SKM-1 (cell line): ENCODE data around the gene TNS3.
"Not testable (repeated sequence)": the region's sequence is repeated elsewhere in the genome, so short reads cannot be mapped to it uniquely, and the experiment has no call there.

Experiments used
- DNase-seq: peaks from one replicate; lab custom pipeline; 2025; ENCODE audit not compliant: unreplicated experiment; lab: John Stamatoyannopoulos, UW

TNS3 gene

DNA sequence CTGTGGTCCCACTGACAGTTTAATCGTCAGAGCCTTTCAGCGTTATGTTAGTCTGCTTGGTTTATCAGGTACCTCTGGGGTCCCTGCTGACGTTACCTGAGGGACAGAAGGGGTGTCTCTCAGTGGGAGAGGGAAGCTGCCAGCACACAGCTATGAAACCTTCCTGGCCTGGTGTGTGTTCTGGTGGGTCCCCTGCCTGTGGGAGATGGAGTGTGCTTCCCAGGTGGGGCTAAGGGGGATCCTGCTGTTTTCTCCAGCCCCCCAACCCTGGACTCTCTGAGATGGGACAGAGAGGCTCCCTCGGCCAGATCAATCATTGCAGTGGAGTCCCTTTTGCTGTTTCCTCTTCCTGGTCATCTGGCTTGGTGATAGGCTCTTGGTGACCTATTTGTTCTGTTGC is 308.8 kb downstream of the TNS3 start:
- DNase-seq, result no peak

DNA sequence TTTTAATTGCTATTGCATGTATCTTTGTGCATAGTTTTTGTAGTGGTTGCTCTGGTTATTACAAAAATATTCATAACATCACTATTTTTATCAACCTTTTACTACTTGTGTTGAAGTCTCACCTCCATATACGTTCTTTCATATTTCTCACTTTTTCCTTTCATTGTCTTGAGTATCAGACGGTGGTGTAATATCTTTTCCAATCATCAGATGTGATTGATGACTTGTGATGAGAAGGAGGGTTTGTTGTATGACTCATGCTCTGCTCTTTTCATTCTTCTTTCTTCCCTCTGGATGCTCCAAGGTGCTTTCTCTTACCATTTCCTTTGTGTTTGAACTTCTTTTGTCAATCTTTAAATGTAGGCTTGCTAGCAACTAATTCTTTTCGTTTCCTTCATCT is 310.2 kb downstream of the TNS3 start:
- DNase-seq, result no peak

DNA sequence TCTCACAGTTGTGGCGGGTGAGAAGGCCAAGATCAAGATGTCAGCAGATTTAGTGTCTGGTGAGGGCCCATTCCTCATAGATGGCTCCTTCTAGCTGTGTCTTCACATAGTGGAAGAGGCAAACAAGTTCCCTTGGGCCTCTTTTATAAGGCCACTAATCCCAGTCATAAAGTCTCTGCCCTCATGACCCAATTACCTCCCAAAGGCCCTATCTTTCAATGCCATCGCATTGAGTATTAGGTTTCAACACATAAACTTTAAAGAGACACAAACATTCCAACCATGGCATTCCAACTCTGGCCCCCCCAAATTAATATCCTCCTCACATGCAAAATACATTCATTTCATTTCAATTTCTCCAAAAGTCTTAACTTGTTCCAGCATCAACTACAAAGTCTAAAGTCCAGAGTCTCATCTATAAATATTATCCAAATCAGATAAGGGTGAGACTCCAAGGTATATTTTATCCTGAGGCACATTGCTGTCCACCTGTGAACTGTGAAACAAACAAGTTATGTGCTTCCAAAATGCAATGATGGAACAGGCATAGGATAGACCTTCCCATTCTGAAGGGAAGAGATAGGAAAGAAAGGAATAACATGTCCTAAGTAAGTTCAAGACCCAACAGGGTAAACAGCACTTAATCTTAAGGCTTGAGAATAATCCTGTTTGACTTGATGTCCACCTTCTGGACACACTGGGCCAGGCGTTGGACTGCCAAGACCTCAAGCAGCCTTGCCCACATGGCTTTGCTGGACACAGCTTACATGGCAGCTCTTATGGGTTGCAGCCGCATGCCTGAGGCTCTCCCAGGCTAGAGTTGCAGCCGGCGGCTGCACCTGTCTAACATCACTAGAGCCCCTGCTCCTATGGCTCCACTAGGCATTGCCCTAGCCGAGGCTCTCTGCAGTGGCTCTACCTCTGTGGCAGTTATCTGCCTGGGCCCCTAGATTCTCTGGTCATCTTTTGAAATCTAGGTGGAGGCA is 312.8 kb downstream of the TNS3 start:
- DNase-seq, result no peak

DNA sequence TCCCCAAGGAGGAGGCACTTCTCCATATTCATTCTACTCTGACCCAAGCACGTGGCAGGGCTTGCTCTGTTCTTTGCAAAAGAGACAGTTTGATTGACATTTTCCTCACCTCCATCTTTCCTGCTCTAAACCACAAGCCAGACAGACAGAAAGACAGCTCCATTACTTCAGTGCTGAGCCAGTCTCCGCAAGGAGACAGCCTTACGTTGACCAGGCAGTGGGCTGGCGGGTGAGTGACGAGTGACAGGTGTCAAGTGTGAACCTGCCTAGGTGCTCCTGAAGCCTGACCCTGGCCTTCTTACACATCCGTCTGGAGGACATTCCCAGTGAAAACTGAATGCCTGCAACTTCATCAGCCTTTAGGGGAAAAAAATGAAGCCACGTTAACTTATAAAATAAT is 314.6 kb downstream of the TNS3 start:
- no peak for DNase-seq

DNA sequence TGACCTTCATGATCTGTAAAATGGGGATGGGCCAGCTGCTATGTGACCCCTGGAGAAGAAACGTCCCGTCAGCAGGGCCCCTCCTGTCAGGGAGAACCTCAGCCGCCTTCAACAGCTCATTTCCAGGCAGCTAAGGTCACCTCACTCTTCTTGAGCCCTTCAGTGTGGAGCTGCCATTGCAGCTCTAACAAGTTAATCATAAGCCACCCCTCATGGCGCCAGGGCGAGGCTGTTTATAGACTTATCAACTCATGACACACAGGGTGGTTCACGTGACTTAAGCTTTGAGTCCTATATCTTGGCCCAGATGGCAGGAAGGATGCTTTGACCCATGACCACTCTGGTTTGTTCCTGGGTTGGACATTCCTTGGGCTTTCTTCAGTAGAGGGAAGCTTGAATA is 315.1 kb downstream of the TNS3 start:
- no peak for DNase-seq

DNA sequence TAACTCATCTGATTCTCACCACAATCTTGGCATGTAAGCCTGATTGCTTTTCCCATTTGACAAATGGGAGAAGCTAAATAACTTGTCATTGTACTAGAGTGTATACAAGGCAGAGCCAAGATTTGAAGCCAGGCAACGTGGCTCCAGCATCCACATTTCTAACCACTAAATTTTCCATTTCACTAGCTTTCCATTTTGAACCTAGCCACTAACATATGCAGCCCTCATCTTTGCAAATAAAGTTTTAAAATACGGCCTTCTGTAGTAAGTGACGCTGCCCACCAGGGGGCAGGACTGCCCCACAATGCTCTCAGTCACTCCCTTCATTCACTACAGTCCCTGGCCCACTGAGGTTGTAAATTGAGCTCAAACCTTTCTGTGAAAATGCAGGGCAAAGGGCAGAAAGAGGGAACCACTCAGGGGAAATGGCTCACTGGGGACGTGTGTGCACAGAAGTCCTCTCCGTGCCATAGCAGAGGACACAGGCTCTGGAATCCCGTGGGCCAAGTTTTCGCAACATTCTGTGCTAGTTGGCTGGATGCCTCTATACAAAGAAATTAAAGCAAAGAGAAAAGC is 315.7 kb downstream of the TNS3 start:
- peak; percentile 58 for DNase-seq

DNA sequence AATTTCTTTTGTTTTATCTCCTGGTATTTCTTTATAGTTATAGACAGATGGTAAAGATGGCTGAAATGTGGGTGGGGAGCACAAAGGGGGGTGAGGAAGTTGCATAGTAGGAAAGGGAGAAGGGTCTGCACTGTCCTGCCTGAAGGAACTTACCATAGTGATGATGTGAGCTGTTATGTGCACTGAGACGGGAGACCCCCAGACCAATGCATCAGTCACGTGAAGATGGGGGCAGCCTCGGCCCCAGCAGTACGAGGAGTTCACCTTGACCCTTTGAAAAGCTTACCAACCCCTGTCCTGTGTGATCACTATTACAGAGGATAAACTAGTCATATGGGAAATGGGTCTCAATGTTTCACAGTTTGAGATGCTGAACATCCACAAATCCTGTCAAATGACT is 316.3 kb downstream of the TNS3 start:
- DNase-seq, result no peak

DNA sequence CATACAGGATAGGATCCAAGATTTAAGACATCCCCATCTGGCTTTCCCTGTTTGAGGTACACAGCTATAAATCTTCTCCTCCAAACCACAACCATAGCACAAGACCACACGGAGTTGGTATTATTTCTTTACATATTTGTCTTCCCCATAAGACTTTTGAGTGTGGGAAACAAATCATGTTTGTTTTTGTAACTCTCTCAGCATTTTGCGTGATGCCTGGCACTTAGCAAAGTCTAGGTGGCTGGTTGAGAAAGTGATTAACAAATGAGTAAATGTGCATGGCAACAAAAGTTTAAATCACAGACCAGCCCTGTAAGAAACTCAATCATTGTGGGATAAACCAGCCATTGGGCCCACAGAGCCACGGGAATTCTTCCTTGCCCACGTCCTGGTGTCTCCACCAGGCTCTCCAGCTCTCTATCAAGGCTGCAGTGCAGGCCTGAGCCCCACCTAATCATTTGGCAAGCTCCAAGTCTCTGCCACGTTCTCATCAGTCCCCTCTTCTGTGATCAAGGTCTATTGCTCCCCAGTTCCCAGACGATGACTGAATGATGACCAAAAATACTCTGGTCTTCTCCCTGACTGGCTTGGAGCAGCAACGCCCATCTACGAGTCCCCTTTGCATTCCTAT is 317.8 kb downstream of the TNS3 start:
- DNase-seq, result no peak

DNA sequence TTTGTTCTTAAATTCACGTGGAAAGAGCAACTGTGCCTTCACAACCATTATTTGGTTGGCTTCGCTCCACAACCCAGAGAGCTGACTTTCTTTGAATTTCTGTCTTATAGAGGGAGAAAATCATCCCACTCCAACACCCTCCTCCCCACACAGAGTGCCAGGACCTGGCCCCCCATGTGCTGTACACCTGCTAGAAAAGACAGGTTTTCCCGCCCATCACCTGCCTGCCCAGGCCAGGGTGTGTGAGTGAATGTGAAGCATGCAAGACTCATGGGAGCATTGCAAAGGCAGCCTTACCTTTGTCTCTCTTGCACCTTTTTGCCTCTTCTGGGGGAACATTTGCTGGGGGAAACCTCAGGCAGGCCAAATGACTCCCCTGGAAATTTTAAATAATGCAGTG is 319.0 kb downstream of the TNS3 start:
- no peak for DNase-seq

DNA sequence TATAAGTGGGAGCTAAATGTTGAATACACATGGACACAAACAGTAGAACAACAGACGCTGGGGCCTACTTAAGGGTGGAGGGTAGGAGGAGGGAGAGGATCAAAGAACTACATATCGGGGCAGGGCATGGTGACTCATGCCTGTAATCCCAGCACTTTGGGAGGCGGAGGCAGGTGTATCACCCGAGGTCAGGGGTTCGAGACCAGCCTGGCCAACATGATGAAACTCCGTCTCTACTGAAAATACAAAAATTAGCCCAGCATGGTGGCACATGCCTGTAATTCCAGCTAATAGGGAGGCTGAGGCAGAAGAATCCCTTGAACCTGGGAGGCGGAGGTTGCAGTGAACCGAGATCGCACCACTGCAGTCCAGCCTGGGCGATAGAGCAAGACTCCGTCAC is 319.8 kb downstream of the TNS3 start:
- DNase-seq, result not testable (repeated sequence)

DNA sequence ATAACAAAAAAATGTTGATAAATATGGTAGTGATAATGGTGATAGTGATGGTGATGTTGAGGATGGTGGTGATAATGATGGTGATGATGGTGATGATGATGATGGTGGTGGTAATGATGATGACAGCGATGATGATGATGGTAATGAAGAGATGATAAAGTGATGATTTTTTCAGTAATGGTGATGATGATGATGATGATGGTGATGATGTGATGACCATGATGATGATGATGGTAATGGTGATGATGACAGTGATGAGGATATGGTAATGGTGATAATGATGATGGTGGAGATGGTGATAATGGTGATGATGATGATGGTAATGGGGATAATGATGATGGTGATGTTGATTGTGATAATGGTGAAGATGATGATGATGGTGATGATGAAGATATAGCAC is 321.6 kb downstream of the TNS3 start:
- DNase-seq, result no peak

DNA sequence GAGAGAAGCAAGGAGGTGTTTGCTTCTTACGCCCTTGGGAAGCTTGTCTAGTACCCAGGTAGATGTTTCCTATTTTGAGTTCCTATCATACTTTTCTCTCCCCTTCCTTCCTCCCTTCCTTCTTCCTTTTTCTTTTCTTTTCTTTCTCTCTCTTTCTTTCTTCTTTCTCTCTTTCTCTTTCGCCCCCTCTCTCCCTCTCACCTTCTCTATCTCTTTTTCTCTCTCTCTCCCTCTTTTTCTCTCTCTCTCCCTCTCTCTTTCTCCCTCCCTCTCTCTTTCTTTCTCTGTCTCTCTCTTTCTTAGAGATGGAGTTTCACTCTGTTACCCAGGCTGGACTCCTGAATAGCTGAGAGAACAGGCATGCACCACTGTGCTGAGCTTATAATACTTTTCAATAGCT is 322.2 kb downstream of the TNS3 start:
- no peak for DNase-seq

DNA sequence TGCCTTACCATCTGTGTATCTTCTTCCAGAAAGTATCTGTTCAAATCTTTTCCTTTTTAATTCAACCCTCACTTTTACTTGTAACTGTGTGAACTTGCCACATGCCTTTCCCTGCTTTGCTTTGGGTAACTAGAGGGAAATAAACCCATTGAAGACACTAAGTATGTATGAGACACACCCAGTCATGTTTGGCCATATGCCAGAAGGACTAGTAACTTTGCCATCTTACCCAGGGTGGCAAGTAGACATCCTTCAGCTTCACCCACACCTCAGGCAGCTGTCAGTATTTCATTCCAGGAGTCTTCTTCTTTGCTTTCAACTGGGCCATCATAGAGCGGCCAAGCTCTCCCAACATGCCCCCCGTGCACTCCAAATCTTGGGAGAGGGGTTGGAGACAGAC is 323.1 kb downstream of the TNS3 start:
- DNase-seq, result no peak

DNA sequence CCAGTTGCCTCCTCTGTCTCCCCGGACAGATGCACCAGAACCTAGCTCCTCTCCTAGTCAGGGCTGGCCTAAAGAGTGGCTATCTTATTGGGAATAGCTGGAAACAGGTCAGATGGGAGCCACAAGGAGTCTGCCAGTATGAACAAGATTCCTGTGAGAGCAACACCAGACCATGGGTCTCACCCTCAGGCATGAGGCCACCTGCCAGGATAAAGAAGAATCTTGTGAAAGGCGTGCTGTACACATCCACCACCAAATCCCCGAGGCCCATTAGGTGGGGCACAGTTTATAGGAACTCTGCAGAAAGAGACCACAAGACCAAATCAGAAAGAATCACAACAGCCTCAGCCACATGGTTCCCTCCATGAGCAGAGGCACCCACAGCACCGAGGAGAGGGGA is 325.9 kb downstream of the TNS3 start:
- DNase-seq, result no peak

DNA sequence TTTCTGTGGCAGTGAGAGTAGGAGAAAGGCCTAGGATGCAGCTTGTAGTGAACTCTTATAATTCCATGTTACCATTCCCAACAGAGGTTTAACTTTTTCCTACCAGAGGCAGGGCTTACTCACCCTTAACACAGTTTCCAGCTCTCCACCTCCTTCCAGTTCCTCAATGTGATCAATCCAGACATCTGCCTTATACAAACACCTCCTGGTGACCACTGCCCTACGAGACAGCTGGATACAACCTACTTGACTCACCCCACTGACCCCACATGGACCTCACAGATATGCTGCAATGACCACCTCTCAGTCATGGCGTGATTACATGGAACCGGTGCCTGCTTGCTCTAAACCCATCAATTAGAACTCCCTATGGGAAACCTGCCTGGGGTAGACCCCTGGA is 326.5 kb downstream of the TNS3 start:
- no peak for DNase-seq

DNA sequence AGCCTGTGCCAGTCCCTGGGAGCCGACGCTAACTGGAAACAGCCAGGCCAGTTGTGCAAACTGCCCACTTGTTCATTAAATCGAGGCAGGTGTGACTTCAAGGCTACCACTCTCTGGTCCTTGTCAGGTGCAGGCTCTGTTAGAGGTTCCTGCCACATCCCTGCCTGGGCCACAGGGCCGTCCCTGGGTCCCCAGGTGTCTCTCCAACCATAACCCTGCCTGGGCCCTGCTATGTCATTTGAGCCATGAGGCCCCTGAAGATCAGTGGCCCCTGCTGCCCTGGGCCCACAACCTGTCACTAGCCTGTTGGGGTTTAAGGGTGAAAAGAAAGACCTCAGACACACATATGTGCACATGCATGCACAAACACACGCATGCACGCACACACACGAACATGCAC is 326.9 kb downstream of the TNS3 start:
- DNase-seq, result no peak

DNA sequence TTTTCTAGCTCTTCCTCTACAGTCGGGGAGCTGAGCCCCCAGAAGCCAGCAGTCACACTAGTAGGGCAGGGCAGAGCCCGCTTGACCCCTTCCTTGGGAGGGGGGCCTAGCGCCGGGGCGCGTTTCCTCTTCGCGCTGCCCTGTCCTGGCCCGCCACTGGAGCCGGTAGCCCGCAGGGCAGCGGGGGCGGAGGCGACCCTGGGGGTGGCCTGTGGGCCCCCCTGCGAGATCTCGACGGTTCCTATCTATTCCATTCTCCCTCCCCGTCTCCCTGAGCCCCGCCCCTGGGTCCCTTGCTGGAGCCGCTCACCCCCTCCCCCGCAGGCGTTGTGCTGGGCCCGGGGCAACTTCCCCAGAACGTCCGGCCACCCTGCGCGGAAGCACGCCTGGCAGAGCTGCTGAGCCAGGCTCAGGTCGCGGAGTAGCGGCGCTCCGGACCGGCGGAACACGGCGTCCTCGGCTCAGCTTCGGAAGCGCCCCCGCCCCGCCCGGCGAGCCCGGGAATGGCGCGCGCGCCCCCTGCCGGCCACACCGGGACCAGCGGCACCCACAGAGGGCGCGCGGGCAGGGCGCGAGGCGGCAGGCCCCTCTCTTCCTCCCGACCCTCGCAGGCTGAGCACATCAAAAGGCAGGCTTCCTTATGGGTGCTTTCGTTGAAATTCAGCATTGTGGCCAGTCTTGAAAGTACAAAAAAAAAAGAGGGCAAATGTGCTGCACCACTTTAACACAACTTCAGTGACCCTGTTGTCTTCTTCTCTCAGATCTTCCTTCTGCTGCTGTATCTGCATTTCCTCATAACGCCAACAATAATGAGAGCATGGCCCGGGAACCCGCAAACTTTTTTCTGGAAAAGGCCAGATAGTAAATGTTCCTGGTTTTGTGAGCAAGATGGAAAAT is 327.6 kb downstream of the TNS3 start:
- DNase-seq, result peak; percentile 61

DNA sequence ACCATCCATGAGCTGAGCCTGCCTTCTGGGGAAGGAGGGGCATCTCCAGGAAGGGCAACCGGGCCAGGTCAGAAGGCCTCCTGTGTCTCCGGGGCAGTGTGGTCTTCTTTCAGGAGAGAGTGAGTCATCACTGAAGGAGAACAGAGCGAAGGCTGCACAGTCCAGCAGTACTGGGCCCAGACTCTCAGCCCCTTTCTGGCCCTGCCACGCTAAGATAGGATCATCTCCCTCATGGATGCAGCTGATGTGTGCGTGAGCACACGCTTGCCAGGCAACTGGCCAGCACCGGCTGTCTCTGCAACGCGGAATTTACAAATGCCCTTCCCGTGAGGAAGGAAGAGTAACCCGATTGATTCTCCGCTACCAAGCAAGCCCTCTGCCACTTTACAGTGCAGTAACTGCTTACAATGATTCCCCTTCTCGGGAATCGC is 328.2 kb downstream of the TNS3 start:
- peak; percentile 21 for DNase-seq

DNA sequence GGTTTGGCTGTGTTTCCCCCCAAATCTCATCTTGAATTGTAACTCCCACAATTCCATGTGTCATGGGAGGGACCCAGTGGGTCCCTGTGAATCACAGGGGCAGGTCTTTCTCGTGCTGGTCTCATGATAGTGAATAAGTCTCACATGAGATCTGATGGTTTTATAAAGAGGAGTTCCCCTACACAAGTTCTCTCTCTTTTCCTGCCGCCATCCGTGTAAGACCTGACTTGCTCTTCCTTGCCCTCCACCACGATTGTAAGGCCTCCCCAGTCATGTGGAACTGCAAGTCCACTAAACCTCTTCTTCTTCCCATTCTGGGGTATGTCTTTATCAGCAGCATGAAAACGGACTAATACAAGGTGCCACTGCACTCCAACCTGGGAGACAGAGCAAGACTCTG is 329.2 kb downstream of the TNS3 start:
- no peak for DNase-seq

DNA sequence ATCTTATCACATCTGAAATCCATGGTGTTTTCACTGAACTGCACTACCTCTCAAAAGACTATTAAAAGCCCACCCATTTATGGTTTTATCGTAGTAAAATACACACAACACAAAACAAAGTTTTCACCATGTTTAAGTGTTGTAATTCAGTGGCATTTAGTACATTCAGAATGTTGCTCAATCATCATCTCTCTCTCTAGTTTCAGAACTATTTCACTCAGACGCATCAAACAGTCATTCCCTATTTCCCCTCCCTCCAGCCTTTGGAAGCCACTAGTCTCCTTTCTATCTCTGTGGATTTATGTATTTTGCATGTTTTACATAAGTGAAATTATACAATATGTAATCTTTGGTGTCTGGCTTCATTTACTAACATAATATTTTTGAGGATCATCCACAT is 332.6 kb downstream of the TNS3 start:
- no peak for DNase-seq

DNA sequence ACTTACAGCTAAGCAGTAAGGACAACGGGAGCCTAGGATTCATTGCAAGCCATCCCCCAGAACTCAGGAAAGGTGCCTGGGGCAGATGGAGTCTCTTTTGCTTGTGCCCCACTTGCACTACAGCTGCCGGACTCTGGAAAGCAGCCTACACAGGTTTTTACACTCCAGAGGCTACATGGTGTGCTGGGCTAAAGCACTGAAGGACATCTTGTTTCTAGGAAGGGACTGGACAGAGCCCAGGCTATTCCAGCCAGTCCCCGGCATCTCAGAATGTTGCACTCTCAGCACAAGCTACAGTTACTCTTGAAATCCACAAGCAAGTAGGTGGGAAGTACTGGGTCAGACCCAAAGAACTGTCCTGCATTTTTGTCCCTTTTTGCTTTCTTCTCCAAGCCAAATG is 333.1 kb downstream of the TNS3 start:
- no peak for DNase-seq
